T-helper 17 cell (primary cell): ENCODE data around the gene XCL2. TPM values are rescaled to one million over a fixed set of nuclear protein-coding genes. Genes with fewer than 3 reads are reported as not detected.
"Not testable (repeated sequence)": the region's sequence is repeated elsewhere in the genome, so short reads cannot be mapped to it uniquely, and the experiment has no call there.

Source experiments
- ATAC-seq: fragments of 150-1000 bp; cut with Tn5 transposase; 2 replicates; pipeline ENCODE4 v1.10.0; 2021; ENCODE audit warnings: mild to moderate bottlenecking, moderate library complexity
- DNase-seq, 3 donors: peaks; one replicate each; pipeline versions ENCODE4 v3.0.0 to v3.0.0-alpha.2; 2020 to 2021
- H3K9me3 ChIP-seq: one replicate; pipeline ENCODE4 v1.7.0; 2013; ENCODE audit warnings: low read length, mild to moderate bottlenecking; ENCODE audit not compliant: control insufficient read depth, poor library complexity, severe bottlenecking
- H3K27ac Mint-ChIP-seq: one replicate; pipeline ENCODE4 v1.8.0; 2022; ENCODE audit warnings: mild to moderate bottlenecking, moderate library complexity, mixed read lengths
- H3K27me3 Mint-ChIP-seq: one replicate; pipeline ENCODE4 v1.8.0; 2022; ENCODE audit warnings: mixed read lengths
- H3K36me3 Mint-ChIP-seq: one replicate; pipeline ENCODE4 v1.8.0; 2022; ENCODE audit warnings: low read depth, mixed read lengths
- H3K4me1 Mint-ChIP-seq: one replicate; pipeline ENCODE4 v1.8.0; 2022; ENCODE audit warnings: mild to moderate bottlenecking, mixed read lengths
- H3K4me3 Mint-ChIP-seq: one replicate; pipeline ENCODE4 v1.8.0; 2022; ENCODE audit warnings: mild to moderate bottlenecking, moderate library complexity, mixed read lengths
- total RNA-seq, 4 donors: library from RNA in 2 of 4; stranded (reverse) in 2 of 4; gene quantifications; one replicate each; pipeline ENCODE4 v1.2.3 and lab custom pipeline; 2022 to 2026

The XCL2 gene
- not detected for total RNA-seq
- total RNA-seq (lab: John Stamatoyannopoulos, UW), result 0 reads per million in 2 donors

DNA sequence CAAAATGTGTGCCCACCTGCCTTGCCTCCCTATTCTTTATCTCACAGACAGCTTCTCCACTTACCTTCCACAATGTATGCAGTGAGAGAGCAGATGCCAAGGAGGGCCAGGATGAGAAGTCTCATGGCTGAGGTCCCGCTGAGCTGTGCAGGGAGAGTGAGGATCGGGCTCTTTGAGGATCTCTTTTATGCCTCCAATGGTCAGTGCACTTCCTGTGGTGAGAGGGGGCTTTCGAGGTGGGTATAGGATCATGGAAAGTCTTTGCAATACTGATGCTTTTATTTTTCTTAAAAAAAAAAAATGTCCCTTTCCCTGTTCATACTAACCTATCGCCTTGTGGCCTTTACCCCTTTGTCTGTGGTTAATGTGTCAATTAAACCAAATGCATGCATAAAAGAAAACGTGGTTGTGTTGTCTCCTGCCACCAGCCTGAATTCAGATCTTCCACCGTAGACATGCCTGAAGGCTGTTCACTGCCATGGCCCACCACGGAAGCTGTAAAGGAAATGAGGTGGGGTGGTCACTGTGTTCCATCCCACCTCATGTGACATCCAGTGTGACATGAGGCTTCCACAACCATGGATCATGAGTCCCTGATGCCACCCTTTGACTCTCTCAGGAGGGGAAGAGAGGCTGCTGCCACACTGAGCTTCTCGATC lies at the start of gene XCL2:
Gene XCL2 (minus strand): TSS at position 158 of the 659 bp plus-strand sequence. CDS start 33 bp downstream, at position 125.
- H3K4me3 Mint-ChIP-seq, H3K27ac Mint-ChIP-seq, DNase-seq, H3K36me3 Mint-ChIP-seq, H3K4me1 Mint-ChIP-seq, ATAC-seq, H3K9me3 ChIP-seq, H3K27me3 Mint-ChIP-seq: not testable (repeated sequence)

DNA sequence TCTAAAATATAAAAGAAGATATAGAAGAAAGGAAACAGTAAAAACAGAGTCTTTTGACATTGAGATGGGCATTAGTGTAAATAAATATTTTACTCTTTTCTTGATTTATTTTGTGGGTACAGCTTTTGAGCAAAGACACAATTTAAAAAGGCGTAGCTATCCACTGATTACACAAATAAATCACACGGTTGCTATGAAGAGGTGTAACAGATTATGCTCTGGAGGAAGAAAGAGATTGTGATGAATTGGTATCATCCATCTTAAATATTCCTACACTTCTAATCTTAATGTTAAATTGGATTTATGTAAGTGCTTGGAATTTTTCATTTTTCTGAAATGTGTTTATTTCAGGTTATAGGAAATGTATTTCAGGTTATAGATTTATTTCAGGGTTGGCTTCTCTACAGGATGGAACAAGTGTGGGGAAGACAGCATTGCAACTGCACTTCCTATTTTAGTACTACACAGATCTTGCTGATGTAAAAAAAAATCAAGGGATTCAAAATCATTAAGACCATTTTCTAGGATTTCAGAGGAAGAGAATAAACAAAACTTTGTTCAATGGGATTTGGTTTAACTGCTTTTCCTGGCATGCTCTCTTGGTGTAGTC lies 47.9 kb upstream of the XCL2 start:
- no peaks in the 10 kb centered on the region for H3K4me1 Mint-ChIP-seq
- no peaks in the 10 kb centered on the region for H3K9me3 ChIP-seq
- peaks cover 2% of the 10 kb centered on the region for H3K36me3 Mint-ChIP-seq
- no peak for ATAC-seq
- H3K4me3 Mint-ChIP-seq, result no peak overlapping the region
- H3K27ac Mint-ChIP-seq, result no peak overlapping the region
- peaks cover 6% of the 10 kb centered on the region for H3K27me3 Mint-ChIP-seq
- DNase-seq, result no peak

GRCh38 chr1:168591066-168591465 lies 47.3 kb upstream of the XCL2 start:
- no peaks in the 10 kb centered on the region for H3K9me3 ChIP-seq
- H3K27ac Mint-ChIP-seq, result no peak overlapping the region
- no peak for DNase-seq
- ATAC-seq, result no peak
- peaks cover 2% of the 10 kb centered on the region for H3K36me3 Mint-ChIP-seq
- no peak overlapping the region for H3K4me3 Mint-ChIP-seq
- no peaks in the 10 kb centered on the region for H3K4me1 Mint-ChIP-seq
- peaks cover 3% of the 10 kb centered on the region for H3K27me3 Mint-ChIP-seq

GRCh38 chr1:168589167-168589566 lies 45.4 kb upstream of the XCL2 start:
- Mint-ChIP-seq H3K27me3 (no peaks in the 10 kb centered on the region), H3K36me3 (peaks cover 2% of the 10 kb centered on the region), H3K4me1 (no peaks in the 10 kb centered on the region), H3K27ac (no peak overlapping the region), H3K4me3 (no peak overlapping the region)
- ATAC-seq (no peak), DNase-seq (no peak)
- no peaks in the 10 kb centered on the region for H3K9me3 ChIP-seq

DNA sequence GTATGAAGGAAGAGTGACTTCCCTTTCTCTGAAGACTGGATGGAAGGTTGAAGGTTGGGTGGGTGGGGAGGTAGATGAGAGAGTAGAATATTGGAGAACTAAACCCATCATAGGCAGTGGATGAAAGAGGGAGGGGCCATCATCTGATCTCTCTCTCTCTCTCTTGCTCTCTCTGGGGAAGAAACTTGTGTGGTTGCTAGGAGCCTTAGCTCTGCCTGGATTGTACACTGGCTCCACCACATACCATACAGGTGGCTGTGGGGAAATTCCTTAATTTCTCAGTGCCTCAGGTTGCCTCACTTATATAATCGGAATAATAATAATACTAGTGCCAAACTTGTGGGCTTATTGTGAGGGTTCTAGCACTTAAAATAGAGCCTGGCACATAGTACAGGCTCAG lies 42.1 kb upstream of the XCL2 start:
- DNase-seq (no peak), ATAC-seq (no peak)
- Mint-ChIP-seq H3K36me3 (peaks cover 6% of the 10 kb centered on the region), H3K4me1 (peaks cover 3% of the 10 kb centered on the region), H3K27me3 (no peaks in the 10 kb centered on the region), H3K4me3 (no peak overlapping the region), H3K27ac (no peak overlapping the region)
- H3K9me3 ChIP-seq, result no peaks in the 10 kb centered on the region

GRCh38 chr1:168585191-168585590 lies 41.4 kb upstream of the XCL2 start:
- Mint-ChIP-seq H3K36me3 (peaks cover 6% of the 10 kb centered on the region), H3K4me1 (peaks cover 3% of the 10 kb centered on the region)
- no peak for ATAC-seq

GRCh38 chr1:168583571-168583970 lies 39.8 kb upstream of the XCL2 start:
- H3K4me3 Mint-ChIP-seq, result no peak overlapping the region
- no peaks in the 10 kb centered on the region for H3K9me3 ChIP-seq
- no peaks in the 10 kb centered on the region for H3K27me3 Mint-ChIP-seq
- H3K4me1 Mint-ChIP-seq, result peaks cover 3% of the 10 kb centered on the region
- DNase-seq (no peak), ATAC-seq (no peak)
- H3K27ac Mint-ChIP-seq, result no peak overlapping the region
- peaks cover 6% of the 10 kb centered on the region for H3K36me3 Mint-ChIP-seq

More at GRCh38 chr1:168585191-168585590, 41.4 kb upstream of the XCL2 start:
- H3K27me3 Mint-ChIP-seq, result no peaks in the 10 kb centered on the region
- no peak overlapping the region for H3K27ac Mint-ChIP-seq
- no peak overlapping the region for H3K4me3 Mint-ChIP-seq
- no peak for DNase-seq
- H3K9me3 ChIP-seq, result no peaks in the 10 kb centered on the region

DNA sequence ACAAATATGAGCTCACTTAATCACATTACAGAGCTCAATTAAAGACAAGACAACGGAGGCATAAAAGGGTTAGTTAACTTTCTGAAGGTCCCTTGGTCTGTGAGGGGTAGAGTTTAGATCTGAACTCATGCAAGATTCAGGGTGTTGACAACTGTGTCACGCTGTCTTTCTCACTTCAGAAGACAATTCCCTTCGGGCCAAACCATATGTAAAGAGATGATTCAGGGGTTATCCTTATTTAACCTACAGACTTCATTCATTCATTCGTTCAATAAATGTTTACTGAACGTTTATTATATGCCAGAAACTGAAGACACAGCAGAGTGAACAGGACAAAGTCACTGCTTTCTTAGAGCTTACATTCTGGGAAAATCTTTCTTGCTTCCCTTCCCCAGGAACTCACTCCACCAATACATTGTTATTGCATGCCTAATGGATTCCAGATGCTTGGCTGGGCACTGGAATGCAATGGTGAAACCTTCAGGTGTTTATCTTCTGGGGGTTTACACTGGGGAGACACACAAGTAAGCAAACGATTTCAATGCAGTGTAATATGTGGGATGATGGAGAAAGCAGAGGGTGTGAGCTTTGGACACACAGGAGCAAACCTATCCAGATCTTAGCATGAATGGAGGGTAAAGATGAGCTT lies 39.0 kb upstream of the XCL2 start:
- H3K9me3 ChIP-seq, result no peaks in the 10 kb centered on the region
- ATAC-seq, result no peak
- no peak for DNase-seq
- H3K27ac Mint-ChIP-seq, result no peak overlapping the region
- H3K36me3 Mint-ChIP-seq, result peaks cover 6% of the 10 kb centered on the region
- no peaks in the 10 kb centered on the region for H3K27me3 Mint-ChIP-seq
- peaks cover 3% of the 10 kb centered on the region for H3K4me1 Mint-ChIP-seq
- H3K4me3 Mint-ChIP-seq, result no peak overlapping the region

DNA sequence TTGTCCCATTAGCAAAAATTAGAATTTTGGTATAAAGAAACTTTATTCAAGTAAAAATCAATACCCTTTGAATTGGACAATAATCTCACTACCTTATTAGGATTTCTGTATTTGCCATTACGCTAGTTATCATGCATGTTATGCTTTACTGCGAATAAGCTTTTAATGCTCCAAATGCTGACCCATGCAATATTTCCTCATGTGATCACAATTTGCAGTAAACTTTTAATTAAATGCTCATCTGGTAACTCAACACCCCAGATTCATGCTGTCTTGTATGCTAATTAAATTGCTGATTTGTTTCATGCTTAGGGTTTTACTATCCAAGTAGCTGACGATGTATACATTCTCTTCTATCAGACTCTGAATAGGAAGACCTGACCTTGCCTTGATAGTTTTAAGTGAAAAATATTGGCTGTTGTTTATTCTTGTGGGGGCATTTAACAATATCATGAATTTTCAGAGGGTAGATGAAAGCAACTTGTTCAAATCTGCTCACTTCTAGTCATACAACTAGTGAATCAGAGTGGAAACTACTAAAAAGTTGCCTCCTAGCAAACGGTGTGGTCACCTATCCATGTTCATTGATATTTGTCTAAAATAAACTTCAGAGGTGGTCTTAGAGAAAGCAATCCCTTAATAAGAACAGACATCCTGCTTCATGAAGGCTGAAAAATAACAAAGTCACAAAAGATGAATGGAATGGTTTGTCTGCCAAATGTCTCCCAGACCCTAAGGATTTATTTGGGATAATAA lies 38.2 kb upstream of the XCL2 start:
- H3K9me3 ChIP-seq, result no peaks in the 10 kb centered on the region
- ATAC-seq (no peak), DNase-seq (no peak)
- Mint-ChIP-seq H3K27ac (no peak overlapping the region), H3K4me3 (no peak overlapping the region), H3K36me3 (peaks cover 3% of the 10 kb centered on the region), H3K4me1 (peaks cover 3% of the 10 kb centered on the region), H3K27me3 (no peaks in the 10 kb centered on the region)

DNA sequence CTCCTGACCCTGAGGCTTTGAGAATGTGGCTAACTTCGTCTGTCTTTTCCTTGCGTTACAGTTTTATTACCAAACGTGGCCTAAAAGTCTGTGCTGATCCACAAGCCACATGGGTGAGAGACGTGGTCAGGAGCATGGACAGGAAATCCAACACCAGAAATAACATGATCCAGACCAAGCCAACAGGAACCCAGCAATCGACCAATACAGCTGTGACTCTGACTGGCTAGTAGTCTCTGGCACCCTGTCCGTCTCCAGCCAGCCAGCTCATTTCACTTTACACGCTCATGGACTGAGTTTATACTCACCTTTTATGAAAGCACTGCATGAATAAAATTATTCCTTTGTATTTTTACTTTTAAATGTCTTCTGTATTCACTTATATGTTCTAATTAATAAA lies 37.2 kb upstream of the XCL2 start:
- H3K4me1 Mint-ChIP-seq, H3K9me3 ChIP-seq, ATAC-seq, H3K27me3 Mint-ChIP-seq, H3K4me3 Mint-ChIP-seq, H3K36me3 Mint-ChIP-seq, DNase-seq, H3K27ac Mint-ChIP-seq: not testable (repeated sequence)

DNA sequence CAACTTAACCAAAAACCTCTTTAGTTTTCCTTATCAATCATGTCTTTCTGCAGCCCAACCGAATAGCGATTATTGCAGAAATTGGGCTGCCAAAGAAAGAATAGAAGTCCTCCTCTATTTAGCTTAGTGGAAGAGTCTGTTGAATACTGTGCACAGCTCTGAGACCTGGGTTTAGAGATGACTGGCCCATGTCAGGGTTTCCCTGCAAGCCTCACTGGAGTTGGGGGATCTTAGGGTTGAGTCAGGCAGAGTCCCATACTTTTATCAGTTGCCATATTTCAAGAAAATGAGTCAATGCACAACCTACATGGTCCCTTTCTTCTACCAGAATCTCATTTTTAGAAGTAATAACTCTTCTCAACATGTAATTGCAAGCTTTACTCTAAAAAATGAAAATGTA lies 36.5 kb upstream of the XCL2 start:
- not testable (repeated sequence) for DNase-seq, H3K27me3 Mint-ChIP-seq, H3K4me1 Mint-ChIP-seq, H3K27ac Mint-ChIP-seq, ATAC-seq, H3K4me3 Mint-ChIP-seq, H3K36me3 Mint-ChIP-seq, H3K9me3 ChIP-seq

- H3K9me3 ChIP-seq, DNase-seq, ATAC-seq, H3K27ac Mint-ChIP-seq, H3K36me3 Mint-ChIP-seq, H3K27me3 Mint-ChIP-seq, H3K4me3 Mint-ChIP-seq: not testable (repeated sequence)
- peaks cover 10% of the 10 kb centered on the region for H3K4me1 Mint-ChIP-seq
These were observed 34.9 kb upstream of the XCL2 start for GRCh38 chr1:168578531-168579185.

DNA sequence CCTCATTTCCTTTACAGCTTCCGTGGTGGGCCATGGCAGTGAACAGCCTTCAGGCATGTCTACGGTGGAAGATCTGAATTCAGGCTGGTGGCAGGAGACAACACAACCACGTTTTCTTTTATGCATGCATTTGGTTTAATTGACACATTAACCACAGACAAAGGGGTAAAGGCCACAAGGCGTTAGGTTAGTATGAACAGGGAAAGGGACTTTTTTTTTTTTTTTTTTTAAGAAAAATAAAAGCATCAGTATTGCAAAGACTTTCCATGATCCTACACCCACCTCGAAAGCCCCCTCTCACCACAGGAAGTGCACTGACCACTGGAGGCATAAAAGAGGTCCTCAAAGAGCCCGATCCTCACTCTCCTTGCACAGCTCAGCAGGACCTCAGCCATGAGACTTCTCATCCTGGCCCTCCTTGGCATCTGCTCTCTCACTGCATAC lies 32.5 kb upstream of the XCL2 start, which contains the start of gene XCL1:
Gene XCL1 (plus strand): TSS at position 361 of the 444 bp plus-strand sequence. CDS start 33 bp downstream, at position 394.
- not testable (repeated sequence) for ATAC-seq, H3K4me3 Mint-ChIP-seq, H3K27me3 Mint-ChIP-seq, H3K4me1 Mint-ChIP-seq, H3K36me3 Mint-ChIP-seq, H3K27ac Mint-ChIP-seq, H3K9me3 ChIP-seq, DNase-seq
